Liver (tissue), 3 donors: Measurements from ENCODE around the gene EPC1.

ENCODE experiments used
- MAX ChIP-seq: IDR thresholded peaks from 2 replicates; pipeline ENCODE4 v1.6.1; 2016; ENCODE audit warnings: antibody characterized with exemption
- RAD21 ChIP-seq, 2 donors: IDR thresholded peaks; 2 replicates each; pipeline ENCODE4 v1.6.1; 2016; ENCODE audit warnings: antibody characterized with exemption in 2 of 2, mild to moderate bottlenecking in 2 of 2
- YY1 ChIP-seq: IDR thresholded peaks from 2 replicates; pipeline ENCODE4 v1.6.1; 2016; ENCODE audit warnings: antibody characterized with exemption, mild to moderate bottlenecking
- TF ChIP-seq, protein P1 (sequence below): fragments of 150-350 bp; IDR thresholded peaks from 2 replicates; pipeline ENCODE4 v1.5.1; 2017; ENCODE audit warnings: improper control_type of control experiment, low read depth, low read length; ENCODE audit not compliant: missing input control
- donor health status: healthy.
- donor health status: healthy.

- TF ChIP-seq, protein P1, sequence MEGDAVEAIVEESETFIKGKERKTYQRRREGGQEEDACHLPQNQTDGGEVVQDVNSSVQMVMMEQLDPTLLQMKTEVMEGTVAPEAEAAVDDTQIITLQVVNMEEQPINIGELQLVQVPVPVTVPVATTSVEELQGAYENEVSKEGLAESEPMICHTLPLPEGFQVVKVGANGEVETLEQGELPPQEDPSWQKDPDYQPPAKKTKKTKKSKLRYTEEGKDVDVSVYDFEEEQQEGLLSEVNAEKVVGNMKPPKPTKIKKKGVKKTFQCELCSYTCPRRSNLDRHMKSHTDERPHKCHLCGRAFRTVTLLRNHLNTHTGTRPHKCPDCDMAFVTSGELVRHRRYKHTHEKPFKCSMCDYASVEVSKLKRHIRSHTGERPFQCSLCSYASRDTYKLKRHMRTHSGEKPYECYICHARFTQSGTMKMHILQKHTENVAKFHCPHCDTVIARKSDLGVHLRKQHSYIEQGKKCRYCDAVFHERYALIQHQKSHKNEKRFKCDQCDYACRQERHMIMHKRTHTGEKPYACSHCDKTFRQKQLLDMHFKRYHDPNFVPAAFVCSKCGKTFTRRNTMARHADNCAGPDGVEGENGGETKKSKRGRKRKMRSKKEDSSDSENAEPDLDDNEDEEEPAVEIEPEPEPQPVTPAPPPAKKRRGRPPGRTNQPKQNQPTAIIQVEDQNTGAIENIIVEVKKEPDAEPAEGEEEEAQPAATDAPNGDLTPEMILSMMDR: no peak
- TF ChIP-seq MAX: no peak
- no peak for TF ChIP-seq YY1
- no peak for TF ChIP-seq RAD21 (IDR thresholded peaks at IDR 0.05)
Observed at GRCh38 chr10:32376097-32376496, 29.1 kb upstream of the EPC1 start.
